DOHH2 (cell line): Measurements from ENCODE around the gene AFM.

Experiments used
- EZH2phosphoT487 ChIP-seq: fragments of 200-600 bp; sonication (generic); IDR thresholded peaks from 2 replicates; pipeline ENCODE4 v1.6.1; 2017; ENCODE audit warnings: borderline replicate concordance, mild to moderate bottlenecking, antibody characterized with exemption, low read length, moderate library complexity, mixed read lengths
- TF ChIP-seq, protein P1 (sequence below): fragments of 200-600 bp; sonication (generic); IDR thresholded peaks from one replicate; pipeline ENCODE4 v1.5.1; 2014; ENCODE audit warnings: antibody characterized with exemption, mild to moderate bottlenecking, low read depth, low read length; ENCODE audit not compliant: poor library complexity, severe bottlenecking

- TF ChIP-seq, protein P1, sequence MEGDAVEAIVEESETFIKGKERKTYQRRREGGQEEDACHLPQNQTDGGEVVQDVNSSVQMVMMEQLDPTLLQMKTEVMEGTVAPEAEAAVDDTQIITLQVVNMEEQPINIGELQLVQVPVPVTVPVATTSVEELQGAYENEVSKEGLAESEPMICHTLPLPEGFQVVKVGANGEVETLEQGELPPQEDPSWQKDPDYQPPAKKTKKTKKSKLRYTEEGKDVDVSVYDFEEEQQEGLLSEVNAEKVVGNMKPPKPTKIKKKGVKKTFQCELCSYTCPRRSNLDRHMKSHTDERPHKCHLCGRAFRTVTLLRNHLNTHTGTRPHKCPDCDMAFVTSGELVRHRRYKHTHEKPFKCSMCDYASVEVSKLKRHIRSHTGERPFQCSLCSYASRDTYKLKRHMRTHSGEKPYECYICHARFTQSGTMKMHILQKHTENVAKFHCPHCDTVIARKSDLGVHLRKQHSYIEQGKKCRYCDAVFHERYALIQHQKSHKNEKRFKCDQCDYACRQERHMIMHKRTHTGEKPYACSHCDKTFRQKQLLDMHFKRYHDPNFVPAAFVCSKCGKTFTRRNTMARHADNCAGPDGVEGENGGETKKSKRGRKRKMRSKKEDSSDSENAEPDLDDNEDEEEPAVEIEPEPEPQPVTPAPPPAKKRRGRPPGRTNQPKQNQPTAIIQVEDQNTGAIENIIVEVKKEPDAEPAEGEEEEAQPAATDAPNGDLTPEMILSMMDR: no peak
- no peak for TF ChIP-seq EZH2phosphoT487
Observed at GRCh38 chr4:73443224-73443623, 38.3 kb upstream of the AFM start.
